Measurements from ENCODE around the gene ARMS2. TPM values are rescaled to one million over a fixed set of nuclear protein-coding genes. Genes with fewer than 3 reads are reported as not detected.

The ARMS2 gene
- total RNA-seq, 2 donors from 2014 or later: not detected

DNA sequence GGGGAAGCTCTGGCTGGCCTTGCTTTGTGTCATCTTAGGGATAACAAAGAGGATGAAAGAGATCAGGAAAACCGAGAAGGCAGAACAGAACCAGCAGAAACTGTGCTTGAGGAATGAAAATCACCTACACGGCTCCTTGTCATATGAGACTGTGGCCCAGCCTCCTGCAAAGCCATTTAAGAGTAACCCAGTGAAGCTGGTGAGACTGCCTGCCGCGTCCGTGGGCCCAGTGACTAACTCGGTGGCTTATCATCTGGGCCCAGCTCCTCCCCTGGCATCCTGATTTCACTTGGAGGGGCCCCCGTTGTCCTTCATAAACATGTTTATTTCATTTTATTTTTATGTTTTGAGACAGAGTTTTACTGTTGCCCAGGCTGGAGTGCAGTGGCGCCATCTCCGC, 37.6 kb downstream of the ARMS2 start:
- no peak for DNase-seq
- no peak overlapping the region for H3K9ac ChIP-seq (ENCODE audit: low read depth in 2 of 2, low read length in 2 of 2)
- no peaks in the 10 kb centered on the region for H3K36me3 ChIP-seq
- TF ChIP-seq, protein P1, sequence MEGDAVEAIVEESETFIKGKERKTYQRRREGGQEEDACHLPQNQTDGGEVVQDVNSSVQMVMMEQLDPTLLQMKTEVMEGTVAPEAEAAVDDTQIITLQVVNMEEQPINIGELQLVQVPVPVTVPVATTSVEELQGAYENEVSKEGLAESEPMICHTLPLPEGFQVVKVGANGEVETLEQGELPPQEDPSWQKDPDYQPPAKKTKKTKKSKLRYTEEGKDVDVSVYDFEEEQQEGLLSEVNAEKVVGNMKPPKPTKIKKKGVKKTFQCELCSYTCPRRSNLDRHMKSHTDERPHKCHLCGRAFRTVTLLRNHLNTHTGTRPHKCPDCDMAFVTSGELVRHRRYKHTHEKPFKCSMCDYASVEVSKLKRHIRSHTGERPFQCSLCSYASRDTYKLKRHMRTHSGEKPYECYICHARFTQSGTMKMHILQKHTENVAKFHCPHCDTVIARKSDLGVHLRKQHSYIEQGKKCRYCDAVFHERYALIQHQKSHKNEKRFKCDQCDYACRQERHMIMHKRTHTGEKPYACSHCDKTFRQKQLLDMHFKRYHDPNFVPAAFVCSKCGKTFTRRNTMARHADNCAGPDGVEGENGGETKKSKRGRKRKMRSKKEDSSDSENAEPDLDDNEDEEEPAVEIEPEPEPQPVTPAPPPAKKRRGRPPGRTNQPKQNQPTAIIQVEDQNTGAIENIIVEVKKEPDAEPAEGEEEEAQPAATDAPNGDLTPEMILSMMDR (IDR thresholded peaks at IDR 0.05): no peak
- intact Hi-C loops (cut with DNase I): no loop called here
- H3K4me1 ChIP-seq: no peaks in the 10 kb centered on the region
- H3K27ac ChIP-seq: no peak overlapping the region
- no peaks in the 10 kb centered on the region for H3K9me3 ChIP-seq
- H3K27me3 ChIP-seq: no peaks in the 10 kb centered on the region
- H3K4me3 ChIP-seq: no peak overlapping the region

DNA sequence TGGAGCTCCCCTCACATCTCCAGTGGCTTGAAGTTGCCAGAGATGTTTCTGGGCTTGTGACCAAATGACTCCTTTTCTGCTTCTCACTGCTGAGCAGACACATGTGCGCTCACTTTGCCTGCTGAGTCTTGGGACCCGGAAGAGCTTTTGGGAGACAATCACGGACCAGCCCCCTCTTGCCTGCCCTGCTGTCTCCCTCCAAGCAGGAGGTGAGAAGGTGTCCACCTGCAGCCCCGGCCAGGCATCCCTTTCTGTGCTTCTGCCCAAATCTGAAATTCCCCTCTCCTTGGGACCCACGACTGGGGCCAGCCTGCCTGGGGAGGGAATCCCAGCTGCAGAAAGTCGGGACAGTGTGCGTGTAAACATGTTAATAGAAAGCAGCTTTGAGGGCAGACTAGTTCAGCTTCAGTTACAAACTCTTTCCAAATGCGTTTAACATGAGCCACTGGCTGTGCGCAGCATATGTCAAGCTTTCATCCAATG, 38.6 kb downstream of the ARMS2 start:
- Histone ChIP-seq H3K36me3 (no peaks in the 10 kb centered on the region), H3K4me1 (no peaks in the 10 kb centered on the region), H3K9ac (ENCODE audit: low read depth in 2 of 2, low read length in 2 of 2) (no peak overlapping the region), H3K4me3 (no peak overlapping the region), H3K9me3 (no peaks in the 10 kb centered on the region), H3K27ac (peak overlapping the region; percentile 55), H3K27me3 (no peaks in the 10 kb centered on the region)
- DNase-seq: no peak
- TF ChIP-seq, protein P1 (IDR thresholded peaks at IDR 0.05): no peak
- intact Hi-C loops (cut with DNase I): no loop called here

DNA sequence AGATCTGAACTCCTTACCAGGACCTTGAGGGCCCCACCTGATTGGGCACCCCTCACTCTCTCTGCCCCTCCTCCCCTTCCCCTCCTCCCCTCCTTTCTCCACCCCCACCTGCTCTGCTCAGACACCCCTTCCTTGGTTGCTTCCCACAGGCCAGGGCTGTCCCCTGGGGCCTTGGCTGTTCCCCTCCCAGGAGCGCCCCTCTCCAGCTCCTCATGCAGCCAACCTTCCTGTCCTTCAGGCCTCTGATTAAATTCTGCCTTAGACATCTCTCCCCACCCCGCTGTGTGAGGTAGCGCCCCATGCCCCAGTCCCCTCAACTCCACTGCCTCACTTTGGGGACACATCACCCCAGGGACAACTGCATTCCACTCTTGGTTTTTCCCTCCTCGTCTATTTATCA, 39.3 kb downstream of the ARMS2 start:
- TF ChIP-seq, protein P1 (IDR thresholded peaks at IDR 0.05): no peak
- Histone ChIP-seq H3K9ac (ENCODE audit: low read depth in 2 of 2, low read length in 2 of 2) (no peak overlapping the region), H3K27ac (no peak overlapping the region), H3K4me3 (no peak overlapping the region), H3K27me3 (no peaks in the 10 kb centered on the region), H3K36me3 (no peaks in the 10 kb centered on the region), H3K4me1 (no peaks in the 10 kb centered on the region), H3K9me3 (no peaks in the 10 kb centered on the region)
- intact Hi-C loops (cut with DNase I): no loop called here
- DNase-seq: no peak

DNA sequence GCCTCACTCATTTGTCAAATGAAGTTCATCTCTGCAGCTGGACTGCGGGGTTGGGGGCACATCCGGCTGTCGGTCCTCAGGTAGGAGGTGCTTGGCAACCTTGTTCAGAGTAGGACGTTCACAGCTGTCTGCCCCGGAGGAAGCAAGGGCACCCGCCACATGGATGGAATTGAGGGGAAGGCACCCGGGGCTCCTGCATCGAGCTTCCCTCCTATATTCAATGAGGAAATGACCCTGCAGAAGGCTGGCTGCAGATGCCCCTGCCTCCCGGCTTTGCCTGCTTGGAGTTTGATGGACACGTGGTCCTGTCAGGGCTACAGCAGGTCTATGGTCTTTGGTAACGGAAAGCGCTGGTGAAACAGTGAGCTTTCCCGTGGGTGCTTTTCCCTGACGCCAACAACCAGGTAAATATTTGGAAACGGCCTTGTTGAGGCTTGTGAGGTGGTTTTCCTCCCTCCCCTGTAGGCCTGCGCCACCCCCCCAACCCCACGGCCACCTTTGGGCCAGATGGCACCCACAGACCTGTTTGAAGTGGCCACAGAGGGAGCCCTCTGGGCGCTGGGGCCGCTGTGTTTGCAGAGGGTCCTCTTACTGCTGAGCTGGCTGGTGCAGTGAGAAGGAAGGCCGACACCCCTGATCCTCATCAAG, 39.8 kb downstream of the ARMS2 start:
- intact Hi-C loops (cut with DNase I): no loop called here
- no peak overlapping the region for H3K27ac ChIP-seq
- TF ChIP-seq, protein P1 (IDR thresholded peaks at IDR 0.05): no peak
- H3K9ac ChIP-seq (ENCODE audit: low read depth in 2 of 2, low read length in 2 of 2): no peak overlapping the region
- H3K4me1 ChIP-seq: no peaks in the 10 kb centered on the region
- H3K36me3 ChIP-seq: no peaks in the 10 kb centered on the region
- DNase-seq: no peak
- H3K4me3 ChIP-seq: no peak overlapping the region
- no peaks in the 10 kb centered on the region for H3K27me3 ChIP-seq
- no peaks in the 10 kb centered on the region for H3K9me3 ChIP-seq

DNA sequence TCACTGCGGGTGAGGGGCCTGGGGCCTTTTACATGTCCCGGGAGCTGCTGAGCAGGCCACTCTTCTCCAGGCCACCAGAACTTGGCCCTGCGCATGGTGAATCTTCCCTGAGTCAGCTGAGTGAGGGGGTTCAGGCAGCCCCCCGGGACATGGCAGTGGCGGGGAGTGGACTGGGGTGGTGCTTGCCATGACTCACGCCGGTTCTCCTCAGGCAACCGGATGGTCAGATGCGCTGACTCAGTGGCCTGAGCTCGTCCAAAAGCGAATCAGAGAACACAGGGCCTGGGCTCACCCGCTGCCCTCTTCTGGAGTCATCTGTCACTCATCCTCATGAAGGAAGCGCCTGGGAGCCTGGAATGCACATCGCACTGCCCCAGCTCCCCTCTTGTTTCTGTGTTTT, 40.4 kb downstream of the ARMS2 start:
- Histone ChIP-seq H3K4me3 (no peak overlapping the region), H3K27ac (no peak overlapping the region), H3K4me1 (no peaks in the 10 kb centered on the region), H3K9me3 (no peaks in the 10 kb centered on the region), H3K36me3 (no peaks in the 10 kb centered on the region), H3K9ac (ENCODE audit: low read depth in 2 of 2, low read length in 2 of 2) (no peak overlapping the region), H3K27me3 (no peaks in the 10 kb centered on the region)
- intact Hi-C loops (cut with DNase I): no loop called here
- DNase-seq: no peak
- TF ChIP-seq, protein P1 (IDR thresholded peaks at IDR 0.05): no peak

Data from colonic mucosa (tissue), 4 donors.